Glomerular visceral epithelial cell (primary cell): ENCODE measurements around the gene GSTA3.
A peak's percentile ranks its signal among the peaks of the same experiment; 100 is the strongest.
"Not testable (repeated sequence)": the region's sequence is repeated elsewhere in the genome, so short reads cannot be mapped to it uniquely, and the experiment has no call there.

Experiments used
- DNase-seq: peaks from one replicate; pipeline ENCODE4 v3.0.0-alpha.2; 2016; ENCODE audit errors: extremely low spot score

Gene GSTA3

GRCh38 chr6:52910091-52910490 is 593 bp upstream of the GSTA3 start:
- peak; percentile 22 for DNase-seq

- no peak for DNase-seq
These were observed 367 bp downstream of the GSTA3 start for GRCh38 chr6:52909131-52909530.

DNA sequence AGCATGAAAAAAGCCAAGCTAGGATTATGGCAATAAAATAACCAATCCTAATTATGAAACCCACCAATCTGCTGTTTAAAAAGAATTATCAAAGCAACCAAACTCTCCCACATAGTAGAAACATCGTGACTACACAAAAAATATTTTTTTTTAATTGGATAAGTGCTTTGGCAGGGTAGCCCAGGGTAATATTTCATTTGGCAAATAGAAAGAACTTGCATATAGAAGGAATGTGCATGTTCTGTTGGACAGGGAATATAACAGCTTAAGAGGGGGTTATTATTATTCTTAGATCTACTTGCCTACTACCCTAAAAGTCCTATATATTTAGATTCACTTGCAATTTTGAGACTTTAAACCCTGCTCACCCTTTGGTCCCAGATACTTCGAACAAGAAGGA is 972 bp downstream of the GSTA3 start:
- no peak for DNase-seq

- DNase-seq, result no peak
These were observed 4.8 kb downstream of the GSTA3 start for GRCh38 chr6:52904562-52905279.

DNA sequence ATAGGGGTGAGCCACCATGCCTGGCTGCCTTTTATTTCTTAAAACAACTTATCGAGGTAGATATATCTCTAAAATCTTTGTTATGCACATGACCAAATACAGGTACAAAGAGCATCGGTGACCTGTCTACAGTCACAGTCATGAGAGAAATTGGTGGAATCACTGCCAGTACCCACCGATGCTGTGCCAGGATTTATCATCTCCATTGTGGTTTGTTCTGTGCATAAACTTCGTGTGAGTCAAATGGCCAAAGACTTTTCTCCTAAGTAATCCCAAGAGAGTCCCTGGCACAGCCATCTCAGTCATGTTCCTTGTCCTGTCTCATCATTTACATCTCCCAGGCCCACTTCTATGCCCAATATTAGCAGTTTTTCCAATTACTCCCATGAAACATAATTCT is 9.0 kb downstream of the GSTA3 start:
- no peak for DNase-seq

DNA sequence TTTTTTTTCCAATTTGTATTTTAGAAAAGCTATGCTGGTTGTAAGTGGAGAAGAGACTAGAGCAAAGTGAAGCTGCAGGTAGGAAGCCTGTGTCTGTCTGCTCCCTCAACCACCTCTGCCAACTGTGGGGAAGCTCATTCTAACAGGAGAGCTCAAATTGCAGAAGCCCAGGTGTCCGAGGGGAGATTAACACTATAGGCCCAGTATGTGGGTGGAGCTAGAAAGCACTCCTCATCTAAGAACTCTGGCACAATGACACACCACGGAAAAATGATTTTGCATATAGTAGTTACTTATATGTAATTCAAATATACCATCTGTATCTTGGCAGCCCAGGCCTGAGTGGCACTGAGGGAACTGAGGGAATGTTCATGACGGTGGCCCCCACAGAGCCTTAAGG is 13.7 kb downstream of the GSTA3 start:
- not testable (repeated sequence) for DNase-seq

GRCh38 chr6:52894285-52894684 is 15.2 kb downstream of the GSTA3 start:
- no peak for DNase-seq

DNA sequence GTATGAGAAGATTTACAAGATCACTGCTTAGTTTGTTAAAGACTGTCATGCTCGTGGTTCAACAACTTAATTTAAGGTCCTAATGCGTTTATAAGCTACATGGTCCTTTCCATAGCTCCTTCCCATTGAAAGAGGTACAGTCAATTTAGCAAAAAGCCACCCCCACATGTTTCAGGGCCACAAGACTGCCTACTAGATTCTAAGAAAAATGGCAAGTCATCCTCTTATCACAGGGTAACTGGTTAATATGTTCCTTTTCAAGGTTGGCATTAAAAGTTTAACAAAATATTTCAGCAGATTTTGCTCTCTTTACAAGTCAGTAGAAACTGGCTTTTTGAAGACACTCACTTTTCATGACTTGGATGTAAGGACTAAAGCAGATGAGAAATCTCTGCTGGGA is 15.7 kb downstream of the GSTA3 start:
- no peak for DNase-seq

- DNase-seq, result no peak
These were observed 16.3 kb downstream of the GSTA3 start for GRCh38 chr6:52893221-52893620.

- DNase-seq, result no peak
These were observed 19.5 kb downstream of the GSTA3 start for GRCh38 chr6:52890018-52890417.

GRCh38 chr6:52887910-52888524 is 21.5 kb downstream of the GSTA3 start:
- no peak for DNase-seq

DNA sequence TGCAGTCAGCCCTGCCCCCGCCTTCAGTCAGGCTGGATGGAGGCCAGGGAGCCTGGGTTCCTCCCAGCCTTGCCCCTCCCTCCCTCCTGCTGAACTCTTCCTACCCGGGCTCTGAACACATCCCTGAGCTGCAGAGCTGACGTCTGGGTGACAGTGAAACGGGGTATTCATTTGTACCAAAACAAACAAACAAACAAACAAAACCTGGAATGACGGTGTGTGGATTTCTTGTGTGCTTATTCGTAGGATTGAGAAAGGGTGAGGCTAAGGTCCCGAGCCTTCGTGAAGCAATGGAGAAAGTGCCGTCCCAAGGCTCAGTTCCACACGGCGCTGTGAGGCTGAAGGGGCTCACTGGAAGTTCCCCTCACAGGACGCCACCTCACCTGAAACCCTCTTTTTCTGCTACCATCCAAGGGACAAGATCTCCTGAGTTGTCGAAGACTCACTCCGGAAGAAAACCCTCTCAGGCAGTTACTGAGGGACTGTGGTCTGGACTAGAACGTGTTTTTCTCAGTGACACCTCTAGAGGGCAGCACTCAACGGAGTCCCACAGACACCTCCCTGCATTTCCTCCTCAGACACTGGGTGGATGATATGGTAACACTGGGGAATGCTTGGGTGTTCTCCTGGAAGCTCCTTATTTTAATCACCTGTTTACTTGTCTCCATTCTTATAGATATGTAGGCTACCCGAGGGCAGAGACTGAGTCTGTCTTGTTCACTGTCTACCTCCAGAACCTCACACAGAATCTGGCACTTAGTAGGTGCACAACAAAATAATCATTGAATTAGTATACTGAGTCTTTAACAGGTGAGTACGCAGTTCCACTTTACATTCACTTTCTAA is 27.3 kb downstream of the GSTA3 start:
- DNase-seq, result peak; percentile 80

DNA sequence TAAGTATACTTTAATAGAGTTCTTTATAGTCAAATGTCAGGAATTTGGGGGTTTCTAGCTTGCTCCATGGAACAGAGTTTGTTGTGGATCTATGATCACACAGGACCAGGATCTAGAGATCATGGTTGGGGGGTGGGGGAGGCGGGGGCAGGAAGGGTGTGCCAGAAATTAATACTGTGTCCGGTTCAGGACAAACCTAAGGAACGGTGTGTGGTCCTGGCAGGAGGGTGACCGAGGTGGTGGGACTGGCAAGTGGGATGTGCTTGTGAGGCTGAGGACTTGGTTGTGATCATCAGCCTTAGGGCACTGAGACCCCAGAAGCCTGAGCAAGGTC is 27.9 kb downstream of the GSTA3 start:
- DNase-seq, result no peak

- DNase-seq, result no peak
These were observed 31.7 kb downstream of the GSTA3 start for GRCh38 chr6:52877786-52878185.

DNA sequence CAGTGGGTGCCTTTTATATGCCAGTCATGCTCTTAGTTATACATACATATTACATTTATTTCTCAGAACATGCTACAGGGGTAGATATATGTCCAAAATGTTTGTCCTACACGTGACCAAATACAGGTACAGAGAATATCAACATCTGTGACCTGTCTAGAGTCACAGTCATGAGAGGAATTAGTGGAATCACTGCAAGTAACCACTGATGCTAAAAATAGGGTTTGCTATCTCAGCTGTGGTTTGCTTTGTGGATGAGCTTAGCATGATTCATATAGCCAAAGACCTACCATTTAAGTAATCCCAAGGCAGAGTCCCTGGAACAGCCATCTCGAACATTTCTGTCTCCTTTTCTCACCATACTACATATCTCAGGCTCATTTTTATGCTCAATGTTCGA is 32.3 kb downstream of the GSTA3 start:
- peak; percentile 78 for DNase-seq

DNA sequence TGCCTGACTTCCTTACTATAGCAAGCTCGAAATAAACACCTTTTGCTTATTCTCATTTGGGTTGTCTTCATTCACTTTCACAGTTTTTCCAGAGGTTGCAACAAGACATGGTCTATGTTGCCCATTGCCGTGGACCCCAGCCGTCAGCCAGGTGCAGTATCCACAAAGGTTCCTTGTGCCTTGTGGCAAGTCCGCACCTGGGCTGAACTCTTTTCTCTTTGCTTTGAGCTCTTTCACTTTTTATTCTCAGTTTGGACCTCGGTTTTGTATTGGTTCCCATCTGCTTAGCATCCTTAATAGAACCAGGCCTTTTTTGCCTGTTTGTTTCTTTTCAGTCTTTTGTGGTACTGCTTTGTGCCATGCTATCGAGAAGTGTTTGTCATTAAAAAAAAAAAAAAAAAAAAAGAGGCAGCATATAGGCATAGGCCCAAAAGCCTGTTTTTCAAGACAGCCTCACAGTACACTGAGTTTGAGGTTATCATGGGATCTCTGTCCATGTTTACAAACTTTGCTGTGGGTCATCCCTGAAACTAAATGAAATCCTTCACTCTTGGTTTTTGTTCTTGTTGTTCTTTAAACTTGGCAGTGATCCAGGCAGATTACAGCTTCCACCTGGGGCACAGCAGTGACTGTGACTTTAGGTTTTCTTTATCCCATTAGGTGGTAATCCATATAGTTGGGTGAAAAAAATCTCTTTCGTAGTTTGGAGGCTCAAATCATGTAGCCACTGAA is 33.3 kb downstream of the GSTA3 start:
- no peak for DNase-seq

GRCh38 chr6:52872031-52872430 is 37.5 kb downstream of the GSTA3 start:
- no peak for DNase-seq

DNA sequence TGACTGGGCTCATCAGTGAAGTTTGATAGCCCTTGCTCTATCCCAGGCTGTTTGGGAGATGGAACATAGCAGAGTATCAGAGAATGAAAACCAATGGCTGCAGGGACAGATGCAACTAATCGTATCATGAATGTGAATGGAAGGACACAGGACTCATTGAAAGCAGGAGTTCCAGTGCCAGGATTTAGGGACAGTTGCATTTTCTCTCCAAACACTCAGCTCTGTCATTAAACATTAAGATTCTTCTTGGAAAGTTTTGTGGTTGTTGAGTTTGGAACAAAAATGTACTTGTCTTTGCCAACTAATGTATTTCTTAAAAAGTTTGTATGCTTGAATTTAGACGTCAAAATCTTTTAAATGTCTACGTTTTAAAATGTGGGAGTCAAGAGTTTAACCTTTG is 37.9 kb downstream of the GSTA3 start:
- DNase-seq, result no peak

DNA sequence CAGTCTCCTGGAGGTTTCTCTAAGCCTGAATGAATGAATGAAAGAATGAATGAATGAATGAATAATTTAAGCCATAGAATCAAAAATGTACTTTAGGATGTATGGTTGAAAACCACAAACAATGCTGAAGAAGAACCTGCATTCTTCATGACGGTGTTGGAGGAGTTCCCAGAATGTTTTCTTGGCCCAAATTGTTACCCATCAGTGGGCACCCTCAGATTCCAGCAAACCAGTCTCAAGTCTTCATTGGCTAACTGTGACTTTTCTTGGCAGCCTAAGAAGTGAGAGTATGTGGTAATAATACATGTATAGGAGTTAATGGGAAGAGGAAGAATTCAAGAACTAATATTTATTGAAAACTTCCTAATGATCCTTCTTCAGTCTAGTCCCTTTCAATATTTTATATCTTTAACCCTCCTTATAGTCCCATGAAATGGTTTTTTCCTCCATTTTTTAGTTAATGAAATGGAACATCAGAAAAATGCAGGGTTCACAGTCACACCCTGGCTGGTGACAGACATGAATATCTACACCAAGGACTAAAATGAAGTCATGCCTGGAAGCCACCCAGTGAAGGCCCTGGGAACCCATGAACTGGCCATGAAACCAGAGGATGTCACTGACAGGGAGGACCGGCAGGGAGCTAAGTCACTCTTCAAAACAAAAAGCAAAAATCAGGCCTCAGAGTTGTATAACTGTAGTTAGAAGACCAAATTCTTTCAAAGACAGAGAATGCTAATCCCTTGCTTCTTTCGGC is 39.0 kb downstream of the GSTA3 start:
- peak; percentile 63 for DNase-seq

- DNase-seq, result not testable (repeated sequence)
These were observed 40.6 kb downstream of the GSTA3 start for GRCh38 chr6:52868899-52869298.

- DNase-seq, result no peak
These were observed 41.3 kb downstream of the GSTA3 start for GRCh38 chr6:52868240-52868639.

GRCh38 chr6:52861151-52861550 is 48.3 kb downstream of the GSTA3 start:
- not testable (repeated sequence) for DNase-seq
